Endothelial cell of umbilical vein (primary cell): ENCODE results near the gene NOP58. TPM values are rescaled to one million over a fixed set of nuclear protein-coding genes. Genes with fewer than 3 reads are reported as not detected.

Source experiments
- Bru-seq: library from RNA; stranded (reverse); fragments of 400-500 nt; gene quantifications from one replicate; lab custom pipeline; 2021; lab: Mats Ljungman, UMichigan
- BruChase-seq, 2 experiments: library from RNA; stranded (reverse); fragments of 400-500 nt; gene quantifications; one replicate each; lab custom pipeline; 2021; lab: Mats Ljungman, UMichigan
- BruUV-seq: library from RNA; stranded (reverse); fragments of 400-500 nt; replicated peaks from 2 replicates; lab custom pipeline; 2021; lab: Mats Ljungman, UMichigan
- CTCF ChIA-PET: fragments of 300-600, 350-600 bp; sonication (Branson Sonifier 250); formaldehyde crosslinking; loops from one replicate; lab custom pipeline; 2021; ENCODE audit warnings: antibody characterized with exemption, inconsistent platforms; lab: Charles Lee
- POLR2A ChIA-PET: fragments of 300-600, 350-600 bp; sonication (Branson Sonifier 250); formaldehyde crosslinking; loops from one replicate; lab custom pipeline; 2021; ENCODE audit warnings: antibody characterized with exemption, inconsistent platforms; lab: Charles Lee
- DNase-seq: peaks from one replicate; pipeline ENCODE4 v3.0.0-alpha.2; 2011; ENCODE audit warnings: low read depth, low spot score
- FAIRE-seq: peaks from 2 replicates; lab custom pipeline; 2011; peaks lifted over from hg19 to GRCh38; lab: Jason Lieb, UNC
- H2AFZ ChIP-seq: 2 replicates; pipeline ENCODE4 v1.6.0; 2012; ENCODE audit warnings: low read depth, low read length, control low read depth, inconsistent platforms
- H3K27ac ChIP-seq: 2 replicates; pipeline ENCODE4 v1.5.1; 2011; ENCODE audit warnings: low read depth, mild to moderate bottlenecking, control low read depth, low read length, moderate library complexity; ENCODE audit not compliant: insufficient read depth
- H3K27me3 ChIP-seq, 2 experiments: 2 replicates each; pipeline versions ENCODE4 v1.6.0 to v1.6.1; 2011; ENCODE audit warnings: low read length in 2 of 2, mixed read lengths in 1 of 2; ENCODE audit not compliant: control insufficient read depth in 2 of 2, insufficient read depth in 2 of 2
- H3K36me3 ChIP-seq, 2 experiments: 2 replicates in 1 of 2; 3 replicates in 1 of 2; pipeline ENCODE4 v1.5.1; 2011; ENCODE audit warnings: low read length in 2 of 2, mild to moderate bottlenecking in 1 of 2, moderate library complexity in 1 of 2; ENCODE audit not compliant: control insufficient read depth in 2 of 2, insufficient read depth in 2 of 2; ENCODE audit errors: extremely low read depth in 1 of 2
- H3K4me1 ChIP-seq: 3 replicates; pipeline ENCODE4 v1.5.1; 2011; ENCODE audit warnings: mild to moderate bottlenecking, low read length; ENCODE audit not compliant: control insufficient read depth, insufficient read depth; ENCODE audit errors: extremely low read depth
- H3K4me2 ChIP-seq: 2 replicates; pipeline ENCODE4 v1.6.1; 2011; ENCODE audit warnings: low read length, control low read depth, mixed read lengths; ENCODE audit not compliant: insufficient read depth
- H3K4me3 ChIP-seq, 3 experiments: fragments of 200-600 bp in 1 of 3; sonication (generic), shearing (Covaris generic) in 1 of 3; replicated peaks in 1 of 3; 2 replicates each; pipeline ENCODE4 v1.5.1; 2011 to 2016; ENCODE audit warnings: control low read depth in 3 of 3, low read length in 3 of 3, mild to moderate bottlenecking in 2 of 3, inconsistent platforms in 1 of 3, low read depth in 1 of 3, moderate library complexity in 1 of 3; ENCODE audit not compliant: insufficient read depth in 1 of 3
- H3K79me2 ChIP-seq: 2 replicates; pipeline ENCODE4 v1.6.0; 2012; ENCODE audit warnings: low read length, inconsistent platforms; ENCODE audit not compliant: control insufficient read depth, insufficient read depth
- H3K9ac ChIP-seq: replicated peaks from 2 replicates; pipeline ENCODE3; 2011; ENCODE audit warnings: low read length, control low read depth; ENCODE audit not compliant: insufficient read depth; ENCODE audit errors: extremely low read depth
- H3K9me1 ChIP-seq: replicated peaks from 3 replicates; pipeline ENCODE4 v1.6.0; 2011; ENCODE audit warnings: mild to moderate bottlenecking, low read length; ENCODE audit not compliant: control insufficient read depth, insufficient read depth; ENCODE audit errors: extremely low read depth
- H3K9me3 ChIP-seq: replicated peaks from 2 replicates; pipeline ENCODE4 v1.5.1; 2012; ENCODE audit warnings: low read length, inconsistent platforms; ENCODE audit not compliant: control insufficient read depth, insufficient read depth
- H4K20me1 ChIP-seq: replicated peaks from 2 replicates; pipeline ENCODE3; 2011; ENCODE audit warnings: mild to moderate bottlenecking, low read length; ENCODE audit not compliant: control insufficient read depth, insufficient read depth; ENCODE audit errors: extremely low read depth
- EZH2 ChIP-seq: IDR thresholded peaks from 2 replicates; pipeline ENCODE4 v1.6.1; 2012; ENCODE audit warnings: borderline replicate concordance, low read depth, mild to moderate bottlenecking, moderate library complexity, low read length, inconsistent platforms; ENCODE audit not compliant: severe bottlenecking
- FOS ChIP-seq: IDR thresholded peaks from 2 replicates; pipeline ENCODE4 v1.6.1; 2011; ENCODE audit warnings: mild to moderate bottlenecking, low read length, moderate library complexity, borderline replicate concordance; ENCODE audit not compliant: insufficient read depth
- GATA2 ChIP-seq: IDR thresholded peaks from 2 replicates; pipeline ENCODE4 v1.7.0; 2011; ENCODE audit warnings: low read depth, mild to moderate bottlenecking, moderate library complexity, mixed read lengths, low read length; ENCODE audit not compliant: insufficient read length, insufficient read depth
- JUN ChIP-seq: IDR thresholded peaks from 2 replicates; pipeline ENCODE4 v1.6.1; 2011; ENCODE audit warnings: borderline replicate concordance, low read depth; ENCODE audit not compliant: insufficient read length, insufficient read depth
- MYC ChIP-seq: IDR thresholded peaks from one replicate; pipeline ENCODE4 v1.6.1; 2011; ENCODE audit warnings: mild to moderate bottlenecking, low read depth, low read length
- POLR2A ChIP-seq: IDR thresholded peaks from 2 replicates; pipeline ENCODE4 v1.6.1; 2012; ENCODE audit warnings: low read depth, mild to moderate bottlenecking, control low read depth, low read length
- POLR2AphosphoS5 ChIP-seq: IDR thresholded peaks from 2 replicates; pipeline ENCODE4 v1.6.1; 2012; ENCODE audit warnings: low read depth, mild to moderate bottlenecking, control low read depth, low read length, moderate library complexity; ENCODE audit not compliant: insufficient read depth
- dilution Hi-C: fragments of 300-500 bp; cut with MboI; formaldehyde crosslinking; loops from one replicate; pipeline ENCODE4 v1.15.0; 2019; ENCODE audit warnings: low sequenced_read_pairs; ENCODE audit not compliant: extremely low pct_ligation_motif_present
- intact Hi-C: fragments of 100-400 bp; cut with micrococcal nuclease; formaldehyde crosslinking; loops from one replicate; pipeline ENCODE4 v1.10.0; 2022
- long read RNA-seq: library from polyadenylated mRNA; stranded (forward); transcript quantifications from one replicate; pipeline ENCODE4 v2.0.0, GENCODE V29; 2021
- polyA minus RNA-seq, 3 experiments: library from RNA; depleted of rRNA, polyadenylated mRNA; stranded (reverse); fragments of >200 nt; gene quantifications; 1 replicate in 1 of 3; 2 replicates in 2 of 3; pipeline ENCODE4 v1.2.3, GENCODE V29; 2011
- polyA plus RNA-seq, 4 experiments: library from polyadenylated mRNA; depleted of rRNA in 3 of 4; stranded (reverse) in 3 of 4; unstranded in 1 of 4; fragments of >200 nt; gene quantifications; 2 replicates each; pipeline versions ENCODE4 v1.2.1 to v1.2.3, GENCODE V29; 2011 to 2012; ENCODE audit warnings: missing spikeins in 1 of 4
- total RNA-seq: library from RNA; stranded (reverse); gene quantifications from 2 replicates; pipeline ENCODE4 v1.2.3, GENCODE V29; 2021
- TF ChIP-seq, protein P1 (sequence below), 2 donors: IDR thresholded peaks; 1 replicate in 1 of 2; 2 replicates in 1 of 2; pipeline ENCODE4 v1.5.1; 2011; ENCODE audit warnings: low read length in 2 of 2, mild to moderate bottlenecking in 2 of 2, moderate library complexity in 2 of 2, control low read depth in 1 of 2, inconsistent platforms in 1 of 2, low read depth in 1 of 2; ENCODE audit not compliant: insufficient read depth in 1 of 2; ENCODE audit errors: extremely low read depth in 1 of 2
- TF ChIP-seq, protein P2 (sequence below): IDR thresholded peaks from 2 replicates; pipeline ENCODE4 v1.6.1; 2011; ENCODE audit not compliant: insufficient read depth, insufficient read length

The NOP58 gene, protein sequence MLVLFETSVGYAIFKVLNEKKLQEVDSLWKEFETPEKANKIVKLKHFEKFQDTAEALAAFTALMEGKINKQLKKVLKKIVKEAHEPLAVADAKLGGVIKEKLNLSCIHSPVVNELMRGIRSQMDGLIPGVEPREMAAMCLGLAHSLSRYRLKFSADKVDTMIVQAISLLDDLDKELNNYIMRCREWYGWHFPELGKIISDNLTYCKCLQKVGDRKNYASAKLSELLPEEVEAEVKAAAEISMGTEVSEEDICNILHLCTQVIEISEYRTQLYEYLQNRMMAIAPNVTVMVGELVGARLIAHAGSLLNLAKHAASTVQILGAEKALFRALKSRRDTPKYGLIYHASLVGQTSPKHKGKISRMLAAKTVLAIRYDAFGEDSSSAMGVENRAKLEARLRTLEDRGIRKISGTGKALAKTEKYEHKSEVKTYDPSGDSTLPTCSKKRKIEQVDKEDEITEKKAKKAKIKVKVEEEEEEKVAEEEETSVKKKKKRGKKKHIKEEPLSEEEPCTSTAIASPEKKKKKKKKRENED
- 70.6 and 71.4 TPM in 2 replicates for total RNA-seq
- polyA plus RNA-seq, result 12.0 and 21.7 TPM in 2 replicates
- 32.7 and 34.8 TPM in 2 replicates for polyA plus RNA-seq (2011; cell fraction: cytosol; rRNA removed)
- 69.6 and 107 TPM in 2 replicates for polyA plus RNA-seq (2011; cell fraction: nucleus; rRNA removed)
- 62.0 and 91.9 TPM in 2 replicates for polyA plus RNA-seq (2012)
- polyA minus RNA-seq, result 37.5 and 46.1 TPM in 2 replicates
- polyA minus RNA-seq (2011; cell fraction: cytosol; rRNA and poly(A)+ RNA removed), result 48.1 TPM
- 95.6 and 110 TPM in 2 replicates for polyA minus RNA-seq (2011; cell fraction: nucleus; rRNA and poly(A)+ RNA removed)
- Bru-seq, nascent RNA, result percentile 96 among the genes with signal in this experiment
- percentile 89 among the genes with signal in this experiment for BruChase-seq, experiment 1, labeled RNA remaining after a 6-hour chase
- BruChase-seq, experiment 2, labeled RNA remaining after a 2-hour chase, result percentile 92 among the genes with signal in this experiment
- long read RNA-seq, transcript NOP58-201 (15 exons, 2,046 nt), result major isoform, 134 of 193 reads
- long read RNA-seq, partial matches to known transcripts, result 38 of 193 reads
- long read RNA-seq, other reads (novel, unspliced or antisense), result 21 of 193 reads

DNA sequence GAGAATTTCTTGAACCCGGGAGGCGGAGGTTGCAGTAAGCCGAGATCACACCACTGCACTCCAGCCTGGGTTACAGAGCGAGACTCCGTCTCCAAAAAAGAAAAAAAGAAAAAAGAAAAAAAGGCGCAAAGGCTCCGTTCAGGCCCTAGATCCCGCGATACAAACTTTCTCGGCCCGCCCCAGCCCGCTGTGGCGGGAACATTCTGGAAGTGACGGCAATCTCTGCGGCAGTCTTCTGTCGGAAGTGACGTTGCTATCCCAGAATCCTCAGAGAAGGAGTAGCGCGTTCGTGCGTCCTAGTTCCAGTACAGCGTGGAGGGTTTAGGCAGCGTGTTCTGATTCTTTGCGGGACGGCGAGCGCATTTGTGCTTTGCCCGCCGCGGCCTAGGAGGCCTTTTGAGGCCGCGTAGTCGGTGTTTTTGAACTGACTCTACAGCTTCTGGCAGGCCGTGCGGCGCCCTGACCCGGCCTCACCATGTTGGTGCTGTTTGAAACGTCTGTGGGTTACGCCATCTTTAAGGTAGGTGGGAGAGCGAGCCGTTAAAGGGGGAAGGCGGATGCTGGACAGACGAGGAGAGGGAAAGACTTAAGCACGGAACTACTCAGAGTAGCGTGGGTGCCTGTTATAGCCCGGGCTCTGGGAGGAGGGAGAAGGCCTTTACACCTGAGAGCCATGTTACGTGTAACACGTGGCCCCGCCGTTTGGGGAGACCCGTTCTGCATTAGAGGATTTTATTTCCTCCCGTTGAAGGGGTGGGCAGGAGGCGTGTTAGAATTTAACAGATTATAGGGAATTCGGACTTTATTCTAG, at the start of gene NOP58:
NOP58 (plus strand) TSS at position 297 of the 811 bp plus-strand sequence; CDS start at position 476, 179 bp downstream.
- TF ChIP-seq, protein P1, sequence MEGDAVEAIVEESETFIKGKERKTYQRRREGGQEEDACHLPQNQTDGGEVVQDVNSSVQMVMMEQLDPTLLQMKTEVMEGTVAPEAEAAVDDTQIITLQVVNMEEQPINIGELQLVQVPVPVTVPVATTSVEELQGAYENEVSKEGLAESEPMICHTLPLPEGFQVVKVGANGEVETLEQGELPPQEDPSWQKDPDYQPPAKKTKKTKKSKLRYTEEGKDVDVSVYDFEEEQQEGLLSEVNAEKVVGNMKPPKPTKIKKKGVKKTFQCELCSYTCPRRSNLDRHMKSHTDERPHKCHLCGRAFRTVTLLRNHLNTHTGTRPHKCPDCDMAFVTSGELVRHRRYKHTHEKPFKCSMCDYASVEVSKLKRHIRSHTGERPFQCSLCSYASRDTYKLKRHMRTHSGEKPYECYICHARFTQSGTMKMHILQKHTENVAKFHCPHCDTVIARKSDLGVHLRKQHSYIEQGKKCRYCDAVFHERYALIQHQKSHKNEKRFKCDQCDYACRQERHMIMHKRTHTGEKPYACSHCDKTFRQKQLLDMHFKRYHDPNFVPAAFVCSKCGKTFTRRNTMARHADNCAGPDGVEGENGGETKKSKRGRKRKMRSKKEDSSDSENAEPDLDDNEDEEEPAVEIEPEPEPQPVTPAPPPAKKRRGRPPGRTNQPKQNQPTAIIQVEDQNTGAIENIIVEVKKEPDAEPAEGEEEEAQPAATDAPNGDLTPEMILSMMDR (IDR thresholded peaks at IDR 0.05; ENCODE audit: extremely low read depth in 1 of 2, insufficient read depth in 1 of 2, low read depth in 1 of 2, low read length in 2 of 2), result no peak
- TF ChIP-seq POLR2AphosphoS5 (peak; percentile 98), POLR2A (peak; percentile 98), FOS (no peak), EZH2 (no peak), GATA2 (no peak), JUN (peak; percentile 10), MYC (peak; percentile 93)
- TF ChIP-seq, protein P2, sequence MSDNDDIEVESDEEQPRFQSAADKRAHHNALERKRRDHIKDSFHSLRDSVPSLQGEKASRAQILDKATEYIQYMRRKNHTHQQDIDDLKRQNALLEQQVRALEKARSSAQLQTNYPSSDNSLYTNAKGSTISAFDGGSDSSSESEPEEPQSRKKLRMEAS, result peak; percentile 61
- peak within 1 kb of the TSS; percentile 95 for H3K9ac ChIP-seq
- dilution Hi-C loops (no loop called here), intact Hi-C loops (loop anchor here (1.0 to 5.0 kb wide), 4 partner anchors 14 to 43 kb away; partner anchors contain the start of gene SUMO1)
- DNase-seq (peak; percentile 95), FAIRE-seq (peak; percentile 96)
- H3K4me3 ChIP-seq, result peak within 1 kb of the TSS; percentile 43 to 96 (median 56)
- no peaks in the 10 kb centered on the region for H3K9me1 ChIP-seq
- H2AFZ ChIP-seq, result peak within 1 kb of the TSS; percentile 19
- H4K20me1 ChIP-seq, result no peaks in the 10 kb centered on the region
- H3K27ac ChIP-seq, result peak within 1 kb of the TSS; percentile 75
- no peaks in the 10 kb centered on the region for H3K27me3 ChIP-seq
- ChIA-PET POLR2A (interaction anchor here (0.6 to 0.7 kb wide), 4 partner anchors 43 to 411 kb away, joined by 3 to 8 read pairs (median 6); no protein-coding TSS in a partner anchor), CTCF (interaction anchor here (0.6 to 0.9 kb wide), 5 partner anchors 9 to 324 kb away, joined by 3 read pairs; no protein-coding TSS in a partner anchor)
- TSS peak; percentile 51 for BruUV-seq
- no peaks in the 10 kb centered on the region for H3K36me3 ChIP-seq
- H3K79me2 ChIP-seq, result peaks cover 51% of the 10 kb centered on the region
- H3K4me1 ChIP-seq, result peaks cover 13% of the 10 kb centered on the region
- peak within 1 kb of the TSS; percentile 96 for H3K4me2 ChIP-seq
- no peaks in the 10 kb centered on the region for H3K9me3 ChIP-seq
